HL-60 (cell line): ENCODE data around the gene RASGRP2.
A peak's percentile ranks its signal among the peaks of the same experiment; 100 is the strongest.

Experiments used
- DNase-seq, 2 experiments: peaks; one replicate each; pipeline ENCODE4 v3.0.0-alpha.2; 2010 to 2020; ENCODE audit warnings: low read depth in 1 of 2, low spot score in 1 of 2
- H3K27ac ChIP-seq: fragments of 250-450 bp; sonication (Bioruptor Pico); replicated peaks from 2 replicates; pipeline ENCODE4 v1.5.1; 2020; ENCODE audit warnings: mild to moderate bottlenecking, moderate library complexity
- H3K27me3 ChIP-seq: fragments of 250-450 bp; sonication (Bioruptor Pico); 2 replicates; pipeline ENCODE4 v1.5.1; 2021; ENCODE audit warnings: mild to moderate bottlenecking, moderate library complexity; ENCODE audit not compliant: insufficient read depth, poor library complexity, severe bottlenecking
- H3K4me3 ChIP-seq: replicated peaks from 2 replicates; pipeline ENCODE4 v1.5.1; 2011; ENCODE audit warnings: mild to moderate bottlenecking, control low read depth, low read length; ENCODE audit not compliant: insufficient read depth
- CTCF ChIP-seq: IDR thresholded peaks from one replicate; pipeline ENCODE4 v1.5.1; 2011; ENCODE audit warnings: low read length, control low read depth, inconsistent platforms; ENCODE audit not compliant: insufficient read depth
- GABPA ChIP-seq: IDR thresholded peaks from 2 replicates; pipeline ENCODE4 v1.6.1; 2012; ENCODE audit warnings: low read depth
- POLR2AphosphoS5 ChIP-seq: IDR thresholded peaks from 2 replicates; pipeline ENCODE4 v1.6.1; 2012; ENCODE audit warnings: low read depth
- REST ChIP-seq: IDR thresholded peaks from 2 replicates; pipeline ENCODE4 v1.6.1; 2012; ENCODE audit warnings: low read depth; ENCODE audit not compliant: insufficient replicate concordance
- SPI1 ChIP-seq: IDR thresholded peaks from 2 replicates; pipeline ENCODE4 v1.6.1; 2012; ENCODE audit warnings: low read depth, mild to moderate bottlenecking, borderline replicate concordance

The RASGRP2 gene

GRCh38 chr11:64726867-64727530, 16.9 kb downstream of the RASGRP2 start:
- TF ChIP-seq CTCF: no peak
- TF ChIP-seq POLR2AphosphoS5: no peak
- TF ChIP-seq REST: no peak
- no peak for TF ChIP-seq GABPA
- no peak for TF ChIP-seq SPI1
- Histone ChIP-seq H3K4me3 (no peak overlapping the region), H3K27me3 (peaks cover 6% of the 10 kb centered on the region), H3K27ac (no peak overlapping the region)
- DNase-seq: no peak

GRCh38 chr11:64726211-64726641, 17.7 kb downstream of the RASGRP2 start:
- TF ChIP-seq SPI1 (no peak), POLR2AphosphoS5 (no peak), REST (no peak)
- Histone ChIP-seq H3K27ac (no peak overlapping the region), H3K27me3 (peaks cover 7% of the 10 kb centered on the region), H3K4me3 (no peak overlapping the region)
- DNase-seq: no peak

GRCh38 chr11:64724863-64725532, 18.9 kb downstream of the RASGRP2 start:
- no peak overlapping the region for H3K4me3 ChIP-seq
- H3K27me3 ChIP-seq: peaks cover 7% of the 10 kb centered on the region
- no peak overlapping the region for H3K27ac ChIP-seq
- no peak for DNase-seq
- TF ChIP-seq CTCF (no peak), POLR2AphosphoS5 (peak; percentile 43; the same call in 1 of the 2 replicates)

GRCh38 chr11:64723907-64724862, 19.8 kb downstream of the RASGRP2 start:
- no peak for DNase-seq
- Histone ChIP-seq H3K27me3 (peaks cover 7% of the 10 kb centered on the region), H3K4me3 (no peak overlapping the region), H3K27ac (no peak overlapping the region)
- TF ChIP-seq CTCF: no peak
- no peak for TF ChIP-seq SPI1
- peak; percentile 16; the same call in 1 of the 2 replicates for TF ChIP-seq POLR2AphosphoS5
